HEK293 (cell line): Measurements from ENCODE around the gene ZBTB48.

ENCODE experiments used
- CTCF ChIP-seq: fragments of 450-650 bp; formaldehyde crosslinking; IDR thresholded peaks from 2 replicates; pipeline ENCODE4 v1.5.1; 2016; ENCODE audit warnings: missing biosample characterization, missing genetic modification characterization
- ELK4 ChIP-seq: IDR thresholded peaks from 2 replicates; pipeline ENCODE4 v1.6.1; 2011; ENCODE audit warnings: mild to moderate bottlenecking, low read depth, low read length, borderline replicate concordance
- GFI1B ChIP-seq: fragments of 450-650 bp; formaldehyde crosslinking; IDR thresholded peaks from 2 replicates; pipeline ENCODE4 v1.5.1; 2016; ENCODE audit warnings: missing biosample characterization, missing genetic modification characterization
- TCF7L2 ChIP-seq: IDR thresholded peaks from 2 replicates; pipeline ENCODE4 v1.6.1; 2011; ENCODE audit warnings: low read depth, mild to moderate bottlenecking, inconsistent platforms, low read length, moderate library complexity, borderline replicate concordance
- YY1 ChIP-seq: fragments of 450-650 bp; formaldehyde crosslinking; IDR thresholded peaks from 2 replicates; pipeline ENCODE4 v1.5.1; 2018; ENCODE audit warnings: missing biosample characterization, missing genetic modification characterization
- ZBTB26 ChIP-seq: fragments of 450-650 bp; formaldehyde crosslinking; optimal IDR thresholded peaks from 2 replicates; pipeline ENCODE3; 2016; ENCODE audit warnings: missing biosample characterization, mild to moderate bottlenecking, missing genetic modification characterization
- ZNF148 ChIP-seq: fragments of 450-650 bp; formaldehyde crosslinking; IDR thresholded peaks from 2 replicates; pipeline ENCODE4 v1.5.0; 2017; ENCODE audit warnings: missing biosample characterization, missing genetic modification characterization, borderline replicate concordance
- ZNF223 ChIP-seq: fragments of 450-650 bp; formaldehyde crosslinking; IDR thresholded peaks from 2 replicates; pipeline ENCODE4 v1.5.1; 2016; ENCODE audit warnings: missing biosample characterization, missing genetic modification characterization
- ZNF23 ChIP-seq: fragments of 450-650 bp; formaldehyde crosslinking; IDR thresholded peaks from 2 replicates; pipeline ENCODE4 v1.5.1; 2016; ENCODE audit warnings: missing biosample characterization, missing genetic modification characterization, borderline replicate concordance
- ZNF274 ChIP-seq, 2 experiments: fragments of 200-500 bp in 1 of 2; fragments of 450-650 bp in 1 of 2; sonication (Bioruptor generic) in 1 of 2; formaldehyde crosslinking in 1 of 2; IDR thresholded peaks; 2 replicates each; pipeline versions ENCODE4 v1.5.1 to v1.6.1; 2014 to 2016; ENCODE audit warnings: borderline replicate concordance in 1 of 2, inconsistent platforms in 1 of 2, low read length in 1 of 2, missing biosample characterization in 1 of 2, missing genetic modification characterization in 1 of 2
- ZNF302 ChIP-seq: fragments of 450-650 bp; formaldehyde crosslinking; IDR thresholded peaks from 2 replicates; pipeline ENCODE4 v1.5.1; 2016; ENCODE audit warnings: missing biosample characterization, missing genetic modification characterization, low read depth
- ZNF561 ChIP-seq: fragments of 450-650 bp; IDR thresholded peaks from 2 replicates; pipeline ENCODE4 v1.5.1; 2018; ENCODE audit warnings: missing biosample characterization, missing genetic modification characterization, borderline replicate concordance
- ZNF596 ChIP-seq: fragments of 450-650 bp; IDR thresholded peaks from 2 replicates; pipeline ENCODE4 v1.5.0; 2018; ENCODE audit warnings: missing biosample characterization, mild to moderate bottlenecking, missing genetic modification characterization, moderate library complexity
- ZNF747 ChIP-seq: fragments of 450-650 bp; formaldehyde crosslinking; IDR thresholded peaks from 2 replicates; pipeline ENCODE4 v1.5.1; 2016; ENCODE audit warnings: missing biosample characterization, missing genetic modification characterization

- no peak for TF ChIP-seq ZNF274 (IDR thresholded peaks at IDR 0.05; ENCODE audit: low read length)
- no peak for TF ChIP-seq ZNF274 (tag by site-specific recombination; IDR thresholded peaks at IDR 0.05; ENCODE audit: borderline replicate concordance)
- TF ChIP-seq CTCF = no peak
- no peak for TF ChIP-seq YY1
- TF ChIP-seq TCF7L2 = no peak
- TF ChIP-seq ZNF23 (tag by site-specific recombination) = no peak
- TF ChIP-seq ZNF561 (tag by site-specific recombination) = no peak
- TF ChIP-seq GFI1B (tag by site-specific recombination) = no peak
- TF ChIP-seq ZNF747 = no peak
- no peak for TF ChIP-seq ZNF302 (tag by site-specific recombination)
- no peak for TF ChIP-seq ZNF223 (tag by site-specific recombination)
- no peak for TF ChIP-seq ELK4
- TF ChIP-seq ZNF596 (tag by site-specific recombination) = no peak
- TF ChIP-seq ZBTB26 = no peak
- TF ChIP-seq ZNF148 (tag by site-specific recombination) = no peak
Observed at GRCh38 chr1:6627031-6627430, 47.2 kb downstream of the ZBTB48 start.
